WTC11 (cell line): ENCODE results near the gene ARHGAP6. TPM values are rescaled to one million over a fixed set of nuclear protein-coding genes. Genes with fewer than 3 reads are reported as not detected.

Experiments
- ATAC-seq: fragments of 200-7000 bp; cut with Tn5 transposase; 2 replicates; pipeline ENCODE4 v1.10.0; 2021; ENCODE audit warnings: mild to moderate bottlenecking, moderate library complexity
- CTCF ChIA-PET: fragments of 300-600 bp; sonication (Branson Sonifier 250); formaldehyde crosslinking; loops from one replicate; lab custom pipeline; 2021; ENCODE audit warnings: antibody characterized with exemption; lab: Charles Lee
- POLR2A ChIA-PET: fragments of 350-600 bp; sonication (Branson Sonifier 250); formaldehyde crosslinking; loops from one replicate; lab custom pipeline; 2021; ENCODE audit warnings: antibody characterized with exemption; lab: Charles Lee
- DNase-seq: peaks from one replicate; pipeline ENCODE4 v3.0.0; 2021; ENCODE audit warnings: low spot score
- H3K27ac Mint-ChIP-seq: 2 replicates; pipeline ENCODE4 v1.8.0; 2021; ENCODE audit warnings: mixed read lengths
- H3K27me3 Mint-ChIP-seq: 2 replicates; pipeline ENCODE4 v1.8.0; 2021; ENCODE audit warnings: low read depth, mild to moderate bottlenecking, moderate library complexity, mixed read lengths
- H3K36me3 Mint-ChIP-seq: 2 replicates; pipeline ENCODE4 v1.8.0; 2021; ENCODE audit warnings: mixed read lengths
- H3K4me1 Mint-ChIP-seq: 2 replicates; pipeline ENCODE4 v1.8.0; 2022; ENCODE audit warnings: mixed read lengths
- H3K4me3 Mint-ChIP-seq: 2 replicates; pipeline ENCODE4 v1.8.0; 2021; ENCODE audit warnings: mild to moderate bottlenecking, moderate library complexity, mixed read lengths
- H3K9me3 Mint-ChIP-seq: 2 replicates; pipeline ENCODE4 v1.8.0; 2021; ENCODE audit warnings: mixed read lengths
- ATF6 ChIP-seq: sonication (generic); formaldehyde crosslinking; IDR thresholded peaks from 2 replicates; pipeline ENCODE4 v1.8.1; 2023; ENCODE audit warnings: mild to moderate bottlenecking, missing genetic modification reagents
- CDX4 ChIP-seq: fragments of 250-450 bp; sonication (Bioruptor Pico); IDR thresholded peaks from 2 replicates; pipeline ENCODE4 v1.9.0; 2021; ENCODE audit warnings: moderate library complexity, mild to moderate bottlenecking, inconsistent platforms, borderline replicate concordance
- CREB1 ChIP-seq: sonication (generic); formaldehyde crosslinking; IDR thresholded peaks from 2 replicates; pipeline ENCODE4 v1.8.0; 2023; ENCODE audit warnings: mild to moderate bottlenecking, missing genetic modification reagents
- E2F1 ChIP-seq: sonication (generic); formaldehyde crosslinking; IDR thresholded peaks from 2 replicates; pipeline ENCODE4 v1.8.0; 2022; ENCODE audit warnings: mild to moderate bottlenecking, missing genetic modification reagents
- EMX1 ChIP-seq: fragments of 250-450 bp; sonication (Bioruptor Pico); IDR thresholded peaks from 2 replicates; pipeline ENCODE4 v1.8.0; 2021; ENCODE audit warnings: mild to moderate bottlenecking
- ERG ChIP-seq: fragments of 250-450 bp; sonication (Bioruptor Pico); IDR thresholded peaks from 2 replicates; pipeline ENCODE4 v1.8.0; 2021; ENCODE audit warnings: mild to moderate bottlenecking
- ESRRA ChIP-seq: sonication (generic); formaldehyde crosslinking; IDR thresholded peaks from 2 replicates; pipeline ENCODE4 v1.8.1; 2022; ENCODE audit warnings: mild to moderate bottlenecking, missing genetic modification reagents, borderline replicate concordance
- FOXJ3 ChIP-seq: sonication (generic); formaldehyde crosslinking; IDR thresholded peaks from 2 replicates; pipeline ENCODE4 v1.9.0; 2021; ENCODE audit warnings: missing genetic modification reagents, mild to moderate bottlenecking, borderline replicate concordance
- IRF2 ChIP-seq: sonication (generic); formaldehyde crosslinking; IDR thresholded peaks from 2 replicates; pipeline ENCODE4 v1.8.0; 2022; ENCODE audit warnings: low read depth, missing genetic modification reagents, borderline replicate concordance
- KAT7 ChIP-seq: sonication (generic); formaldehyde crosslinking; IDR thresholded peaks from 2 replicates; pipeline ENCODE4 v1.8.1; 2023; ENCODE audit warnings: missing genetic modification reagents, mild to moderate bottlenecking, borderline replicate concordance
- MLX ChIP-seq: sonication (generic); formaldehyde crosslinking; IDR thresholded peaks from 2 replicates; pipeline ENCODE4 v1.8.1; 2023; ENCODE audit warnings: mild to moderate bottlenecking, missing genetic modification reagents, moderate library complexity
- NFYB ChIP-seq: sonication (generic); formaldehyde crosslinking; conservative IDR thresholded peaks from 2 replicates; pipeline ENCODE4 v1.8.0; 2022; ENCODE audit warnings: low read depth, missing genetic modification reagents
- NR2C2 ChIP-seq: sonication (generic); formaldehyde crosslinking; IDR thresholded peaks from 2 replicates; pipeline ENCODE4 v1.8.0; 2022; ENCODE audit warnings: mild to moderate bottlenecking, missing genetic modification reagents
- PRRX2 ChIP-seq: fragments of 250-450 bp; sonication (Bioruptor Pico); IDR thresholded peaks from 2 replicates; pipeline ENCODE4 v1.8.0; 2021; ENCODE audit warnings: mild to moderate bottlenecking
- RORB ChIP-seq: fragments of 250-450 bp; sonication (Bioruptor Pico); IDR thresholded peaks from 2 replicates; pipeline ENCODE4 v1.9.0; 2021; ENCODE audit warnings: mild to moderate bottlenecking
- SP1 ChIP-seq: sonication (generic); formaldehyde crosslinking; conservative IDR thresholded peaks from 2 replicates; pipeline ENCODE4 v1.8.1; 2022; ENCODE audit warnings: missing genetic modification reagents
- TEAD4 ChIP-seq: sonication (generic); formaldehyde crosslinking; IDR thresholded peaks from 2 replicates; pipeline ENCODE4 v1.8.0; 2022; ENCODE audit warnings: mild to moderate bottlenecking, missing genetic modification reagents
- TP53 ChIP-seq: sonication (generic); formaldehyde crosslinking; IDR thresholded peaks from 2 replicates; pipeline ENCODE4 v1.8.1; 2023; ENCODE audit warnings: mild to moderate bottlenecking, missing genetic modification reagents
- ZBTB21 ChIP-seq: sonication (generic); formaldehyde crosslinking; IDR thresholded peaks from 2 replicates; pipeline ENCODE4 v1.8.1; 2023; ENCODE audit warnings: mild to moderate bottlenecking, missing genetic modification reagents, borderline replicate concordance
- ZNF138 ChIP-seq: sonication (generic); formaldehyde crosslinking; conservative IDR thresholded peaks from 2 replicates; pipeline ENCODE4 v1.8.1; 2022; ENCODE audit warnings: mild to moderate bottlenecking, moderate library complexity, missing genetic modification reagents
- ZNF671 ChIP-seq: fragments of 250-450 bp; sonication (Bioruptor Pico); IDR thresholded peaks from 2 replicates; pipeline ENCODE4 v1.8.0; 2021; ENCODE audit warnings: mild to moderate bottlenecking
- total RNA-seq: library from RNA; stranded (reverse); gene quantifications from 3 replicates; pipeline ENCODE4 v1.2.3, GENCODE V29; 2021

ARHGAP6 gene
- total RNA-seq, 1 experiment from 2014 or later = 1.0 TPM

GRCh38 chrX:11298600-11298999, 367.1 kb downstream of the ARHGAP6 start (continued):
- TF ChIP-seq NR2C2 (CRISPR knock-in tag) (no peak), CDX4 (CRISPR knock-in tag) (no peak), ERG (no peak), KAT7 (no peak), PRRX2 (CRISPR knock-in tag) (no peak), TEAD4 (no peak), FOXJ3 (CRISPR knock-in tag) (no peak), NFYB (CRISPR knock-in tag) (no peak), TP53 (CRISPR knock-in tag) (no peak), IRF2 (no peak), ESRRA (CRISPR knock-in tag) (no peak), ZBTB21 (CRISPR knock-in tag) (no peak), ATF6 (no peak)

GRCh38 chrX:11296051-11296450, 369.7 kb downstream of the ARHGAP6 start:
- TF ChIP-seq ERG = no peak
- no peak for TF ChIP-seq MLX (CRISPR knock-in tag)
- no peak for TF ChIP-seq ZNF671 (CRISPR knock-in tag)
- no peak for TF ChIP-seq ZNF138 (CRISPR knock-in tag)
- no peak for TF ChIP-seq E2F1 (CRISPR knock-in tag)
- TF ChIP-seq SP1 (CRISPR knock-in tag) = no peak
- no peak for TF ChIP-seq EMX1 (CRISPR knock-in tag)
- H3K27me3 Mint-ChIP-seq = peaks cover 84% of the 10 kb centered on the region
- ChIA-PET CTCF (no interaction called here), POLR2A (no interaction called here)
- H3K4me3 Mint-ChIP-seq = no peak overlapping the region
- H3K9me3 Mint-ChIP-seq = no peaks in the 10 kb centered on the region
- no peak overlapping the region for H3K27ac Mint-ChIP-seq
- ATAC-seq = no peak
- H3K36me3 Mint-ChIP-seq = no peaks in the 10 kb centered on the region
- peaks cover 7% of the 10 kb centered on the region for H3K4me1 Mint-ChIP-seq
- DNase-seq = no peak

GRCh38 chrX:11293113-11293512, 372.6 kb downstream of the ARHGAP6 start, which contains the start of gene AMELX:
Gene AMELX (plus strand): TSS chrX:11293413. CDS start chrX:11294789, 1,376 bp downstream.
- POLR2A ChIA-PET = no interaction called here
- DNase-seq = no peak
- H3K27ac Mint-ChIP-seq = no peak within 1 kb of the TSS
- no peaks in the 10 kb centered on the region for H3K36me3 Mint-ChIP-seq
- TF ChIP-seq ZNF138 (CRISPR knock-in tag) = no peak
- no peak for TF ChIP-seq CREB1
- no peak for TF ChIP-seq RORB (CRISPR knock-in tag)
- H3K9me3 Mint-ChIP-seq = no peaks in the 10 kb centered on the region
- peaks cover 7% of the 10 kb centered on the region for H3K4me1 Mint-ChIP-seq
- ATAC-seq = no peak
- peaks cover 68% of the 10 kb centered on the region for H3K27me3 Mint-ChIP-seq
- CTCF ChIA-PET = no interaction called here
- no peak within 1 kb of the TSS for H3K4me3 Mint-ChIP-seq
